BJ (cell line): Measurements from ENCODE around the gene KICS2. TPM values are rescaled to one million over a fixed set of nuclear protein-coding genes. Genes with fewer than 3 reads are reported as not detected.
"Not testable (repeated sequence)": the region's sequence is repeated elsewhere in the genome, so short reads cannot be mapped to it uniquely, and the experiment has no call there.

Source experiments
- CTCF ChIA-PET: fragments of 350-600 bp; formaldehyde crosslinking; extraction: SDS; loops from one replicate; lab custom pipeline; 2021; ENCODE audit warnings: antibody characterized with exemption, inconsistent platforms; lab: Yijun Ruan, JAX
- POLR2A ChIA-PET: fragments of 300-600 bp; sonication (Branson Sonifier 250); formaldehyde crosslinking; extraction: SDS; loops from one replicate; lab custom pipeline; 2021; ENCODE audit warnings: antibody characterized with exemption; lab: Charles Lee
- DNase-seq: peaks from one replicate; pipeline ENCODE4 v3.0.0-alpha.2; 2011; ENCODE audit warnings: low read depth
- H3K27me3 ChIP-seq: 2 replicates; pipeline ENCODE4 v1.6.0; 2011; ENCODE audit warnings: low read length; ENCODE audit not compliant: control insufficient read depth, insufficient read depth
- H3K36me3 ChIP-seq: 2 replicates; pipeline ENCODE4 v1.5.1; 2011; ENCODE audit warnings: low read length; ENCODE audit not compliant: control insufficient read depth, insufficient read depth
- H3K4me3 ChIP-seq: 2 replicates; pipeline ENCODE4 v1.5.1; 2011; ENCODE audit warnings: low read depth, mild to moderate bottlenecking, control low read depth, low read length
- CTCF ChIP-seq: IDR thresholded peaks from 2 replicates; pipeline ENCODE4 v1.5.1; 2011; ENCODE audit warnings: low read depth, mild to moderate bottlenecking, control low read depth, inconsistent platforms, low read length, moderate library complexity; ENCODE audit not compliant: insufficient read depth
- polyA plus RNA-seq: library from polyadenylated mRNA; depleted of rRNA; stranded (reverse); fragments of >200 nt; gene quantifications from 2 replicates; pipeline ENCODE4 v1.2.3, GENCODE V29; 2011

KICS2 gene
- polyA plus RNA-seq, 1 experiment, result 3.3 TPM

GRCh38 chr12:64212119-64212746, 9.9 kb downstream of the KICS2 start:
- H3K27me3 ChIP-seq, result no peaks in the 10 kb centered on the region
- H3K4me3 ChIP-seq, result no peak overlapping the region
- POLR2A ChIA-PET, result no interaction called here
- no peaks in the 10 kb centered on the region for H3K36me3 ChIP-seq
- no peak for DNase-seq
- no peak for TF ChIP-seq CTCF
- CTCF ChIA-PET, result interaction anchor here (1.0 kb wide), 1 partner anchor 31 kb away, joined by 3 read pairs; no protein-coding TSS in a partner anchor

GRCh38 chr12:64207453-64207852, 14.6 kb downstream of the KICS2 start:
- TF ChIP-seq CTCF, result no peak
- H3K27me3 ChIP-seq, result no peaks in the 10 kb centered on the region
- H3K4me3 ChIP-seq, result no peak overlapping the region
- DNase-seq, result no peak
- no peaks in the 10 kb centered on the region for H3K36me3 ChIP-seq
- ChIA-PET CTCF (interaction anchor here (0.5 to 1.6 kb wide), 3 partner anchors 13 to 164 kb away, joined by 3 read pairs; no protein-coding TSS in a partner anchor), POLR2A (no interaction called here)

GRCh38 chr12:64205542-64205941, 16.6 kb downstream of the KICS2 start:
- Histone ChIP-seq H3K36me3 (no peaks in the 10 kb centered on the region), H3K27me3 (no peaks in the 10 kb centered on the region), H3K4me3 (no peak overlapping the region)
- no peak for TF ChIP-seq CTCF
- POLR2A ChIA-PET, result no interaction called here
- DNase-seq, result no peak
- CTCF ChIA-PET, result no interaction called here

- TF ChIP-seq CTCF, result no peak
- ChIA-PET POLR2A (no interaction called here), CTCF (no interaction called here)
- Histone ChIP-seq H3K4me3 (no peak overlapping the region), H3K36me3 (no peaks in the 10 kb centered on the region), H3K27me3 (no peaks in the 10 kb centered on the region)
- DNase-seq, result no peak
These were observed 18.3 kb downstream of the KICS2 start for GRCh38 chr12:64203775-64204174.

- ChIA-PET CTCF (interaction anchor here (0.6 kb wide), 1 partner anchor 140 kb away, joined by 5 read pairs; no protein-coding TSS in a partner anchor), POLR2A (no interaction called here)
- no peak for DNase-seq
- H3K36me3 ChIP-seq, result no peaks in the 10 kb centered on the region
- TF ChIP-seq CTCF, result no peak
- no peaks in the 10 kb centered on the region for H3K27me3 ChIP-seq
- no peak overlapping the region for H3K4me3 ChIP-seq
These were observed 19.1 kb downstream of the KICS2 start for GRCh38 chr12:64203036-64203435.

GRCh38 chr12:64195841-64196240, 26.3 kb downstream of the KICS2 start:
- POLR2A ChIA-PET, H3K27me3 ChIP-seq, H3K36me3 ChIP-seq, DNase-seq, CTCF ChIA-PET, H3K4me3 ChIP-seq: not testable (repeated sequence)
